RPMI7951 (cell line): ENCODE results near the gene PLXDC2. TPM values are rescaled to one million over a fixed set of nuclear protein-coding genes. Genes with fewer than 3 reads are reported as not detected.

Source experiments
- DNase-seq: peaks from one replicate; pipeline ENCODE4 v3.0.0-alpha.2; 2012; ENCODE audit warnings: low read depth
- total RNA-seq: library from RNA; depleted of rRNA; stranded (reverse); fragments of >200 nt; shearing (Covaris generic); gene quantifications from 2 replicates; pipeline ENCODE4 v1.2.3, GENCODE V29; 2014

The PLXDC2 gene
- total RNA-seq, 1 experiment from 2014 or later = 0.24 TPM

DNA sequence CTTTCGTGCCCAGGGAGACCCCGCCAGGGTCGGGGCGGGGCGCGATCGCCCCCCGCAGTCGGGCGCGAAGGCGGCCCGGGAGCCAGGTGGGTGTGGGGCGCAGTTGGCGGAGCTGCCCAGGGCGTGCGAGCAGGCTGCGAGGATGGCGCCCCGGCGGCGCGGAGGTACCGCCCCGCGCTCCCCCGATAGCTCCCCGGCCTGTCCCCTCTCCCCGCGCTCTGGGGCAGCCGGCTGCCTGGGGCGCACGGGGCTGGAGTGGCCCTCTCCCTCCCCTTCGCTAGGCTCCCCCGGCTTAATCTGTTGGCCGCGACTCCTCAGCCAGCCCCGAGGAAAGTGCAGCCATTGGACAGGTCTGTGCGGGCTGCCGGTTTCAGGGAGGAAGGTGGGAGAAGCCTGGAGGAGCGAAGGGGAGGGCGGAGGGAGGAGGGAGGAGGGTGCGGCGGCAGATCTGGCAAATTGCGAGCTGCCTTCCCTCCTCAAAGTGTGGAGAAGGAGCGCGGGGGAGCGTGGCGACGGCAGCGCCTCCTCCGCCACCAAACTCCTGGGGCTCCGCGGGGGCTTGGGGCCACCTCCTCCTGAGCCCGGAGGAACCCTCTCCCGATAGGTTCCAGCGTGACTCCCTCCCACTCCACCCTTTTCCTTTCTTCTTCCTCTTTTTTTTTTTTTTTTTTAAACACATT lies 361 bp upstream of the PLXDC2 start:
- DNase-seq = peak; percentile 14

DNA sequence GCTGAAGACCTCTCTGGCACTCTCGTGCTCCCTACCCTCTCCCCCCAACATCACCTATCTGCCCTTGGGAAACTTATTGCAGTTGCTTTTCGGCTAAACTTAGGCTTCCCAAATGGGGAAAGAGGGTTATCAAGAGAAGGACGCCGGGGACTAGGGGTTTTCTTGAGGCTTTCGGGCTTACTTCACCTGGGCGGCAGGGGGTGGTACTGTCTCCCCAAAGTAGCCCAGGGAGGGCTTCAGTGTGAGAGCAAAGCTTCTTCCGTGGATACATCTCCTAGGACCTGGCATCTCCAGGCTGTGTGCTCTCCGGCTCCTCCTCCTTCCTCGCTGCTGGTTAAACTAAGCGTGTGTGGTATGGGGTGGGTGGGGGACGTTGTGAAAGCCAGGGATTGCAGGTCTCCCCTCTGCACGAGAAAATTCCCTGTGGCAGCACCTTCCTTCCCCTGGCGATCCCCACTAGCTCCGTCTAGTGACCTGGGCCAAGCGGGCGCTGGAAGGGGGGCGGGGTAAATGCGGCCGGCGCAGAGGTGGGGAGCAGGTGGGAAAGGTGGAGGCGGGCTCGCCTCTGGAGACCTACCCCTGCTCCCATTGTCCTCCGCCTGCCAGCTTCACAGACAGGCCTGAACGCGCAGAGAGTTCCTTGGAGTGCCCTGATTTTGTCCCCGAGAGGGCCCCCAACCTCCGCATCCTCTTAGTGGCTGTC lies 1.1 kb downstream of the PLXDC2 start:
- DNase-seq = no peak

DNA sequence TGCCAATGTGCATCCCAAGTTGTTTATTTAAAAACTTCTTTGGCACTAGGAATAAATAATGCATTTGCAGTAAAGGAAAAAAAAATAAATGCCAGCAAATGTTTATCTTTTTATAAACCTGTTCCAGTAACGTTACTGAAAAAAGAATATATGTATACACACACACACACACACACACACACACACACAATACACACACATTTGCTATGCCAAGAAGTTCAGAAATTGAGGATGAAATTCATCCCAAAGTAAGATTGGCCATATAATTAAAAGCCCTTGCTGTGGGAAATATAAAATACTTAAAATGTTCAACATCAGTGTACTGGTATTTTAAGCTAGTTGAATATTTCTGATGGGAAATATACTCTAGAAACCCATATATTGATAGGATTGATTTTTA lies 2.6 kb downstream of the PLXDC2 start:
- DNase-seq = no peak

DNA sequence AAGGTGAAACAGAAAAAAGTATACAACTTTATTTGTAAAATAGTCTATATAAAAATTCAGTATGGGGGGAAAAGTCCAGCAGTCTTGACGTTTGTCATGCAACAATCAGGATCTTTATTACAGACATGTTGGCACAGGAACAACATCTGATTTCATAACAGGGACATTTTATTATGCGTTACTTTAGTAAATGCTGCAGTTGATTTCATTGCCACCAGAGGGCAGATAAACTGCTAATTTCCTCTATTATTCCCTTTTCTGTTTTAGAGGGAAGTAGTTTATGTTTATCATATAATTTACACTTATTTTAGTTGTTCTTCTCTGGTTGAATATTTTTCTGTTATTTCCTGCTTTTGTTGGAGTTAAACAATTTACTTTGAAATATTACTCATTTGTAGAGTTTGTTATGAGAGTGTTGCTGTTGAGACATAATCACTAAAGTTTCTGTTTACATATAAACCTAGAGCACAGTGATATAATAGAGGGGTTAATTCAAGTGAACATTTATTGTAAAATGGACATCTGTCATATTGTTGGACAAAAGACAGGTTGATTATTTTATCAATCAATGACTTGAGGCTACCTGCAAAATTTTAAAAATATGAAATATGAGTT lies 3.3 kb downstream of the PLXDC2 start:
- peak; percentile 42 for DNase-seq

DNA sequence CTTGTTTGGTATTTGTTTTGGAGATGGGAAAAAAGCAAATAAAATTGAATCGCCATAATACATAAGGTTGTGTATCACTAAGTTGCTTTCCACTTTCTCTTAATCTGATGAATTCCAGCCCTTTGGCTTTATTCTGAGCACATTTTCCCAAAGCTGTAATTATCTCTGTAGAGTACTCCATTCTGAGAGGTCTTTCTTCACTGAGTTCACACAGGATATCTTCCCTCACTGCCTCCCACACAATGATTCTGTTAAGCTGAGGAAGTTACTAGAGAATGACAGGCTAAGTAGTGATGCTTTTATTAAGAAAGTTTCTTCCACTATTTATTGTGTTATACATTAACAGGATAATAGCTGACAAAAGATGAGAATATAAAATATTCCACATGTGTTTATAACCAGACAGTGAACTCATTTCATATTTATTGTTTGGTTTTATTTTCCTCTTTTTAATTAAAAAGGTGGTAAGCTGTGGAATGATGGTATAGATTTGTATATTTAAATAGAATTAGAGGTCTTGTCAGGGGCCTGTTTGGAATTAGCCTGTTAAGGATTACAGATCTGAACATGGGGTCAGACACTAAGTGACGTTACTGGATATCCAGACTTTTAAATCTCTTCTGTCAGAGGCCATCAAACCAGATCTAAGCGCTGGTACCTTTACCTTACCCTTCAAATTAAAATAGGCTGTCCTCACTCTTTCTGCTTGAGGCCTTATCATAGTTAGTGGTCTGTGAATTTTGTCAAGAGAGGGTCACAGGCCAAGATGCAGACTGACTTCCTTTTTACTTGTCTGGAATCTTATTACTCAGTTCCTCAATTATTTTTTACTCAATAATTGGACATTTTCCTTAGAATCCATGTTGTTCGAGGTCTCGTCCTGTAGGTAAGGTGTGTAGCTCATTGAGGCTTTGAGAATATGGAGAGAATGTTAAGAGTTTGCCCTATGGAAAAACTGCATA lies 8.4 kb downstream of the PLXDC2 start:
- no peak for DNase-seq

DNA sequence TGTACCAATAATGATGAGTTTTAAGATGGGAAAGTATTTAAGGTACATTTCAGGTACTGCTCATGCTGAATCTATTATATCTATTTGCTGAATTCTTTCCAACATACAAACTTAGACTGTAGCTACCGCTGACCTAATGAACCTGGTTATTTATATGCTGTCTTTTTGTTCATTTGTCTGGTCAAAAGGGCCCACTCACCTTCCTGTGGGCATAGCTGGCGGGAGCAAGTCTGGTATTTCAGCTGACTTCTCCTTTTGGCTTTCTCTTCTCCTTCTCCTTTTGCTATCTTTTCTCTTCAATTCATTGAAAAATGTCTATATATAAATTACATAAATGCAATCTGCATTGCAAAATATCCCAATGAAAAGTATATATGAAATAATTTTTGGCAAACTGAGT lies 9.5 kb downstream of the PLXDC2 start:
- DNase-seq = no peak

DNA sequence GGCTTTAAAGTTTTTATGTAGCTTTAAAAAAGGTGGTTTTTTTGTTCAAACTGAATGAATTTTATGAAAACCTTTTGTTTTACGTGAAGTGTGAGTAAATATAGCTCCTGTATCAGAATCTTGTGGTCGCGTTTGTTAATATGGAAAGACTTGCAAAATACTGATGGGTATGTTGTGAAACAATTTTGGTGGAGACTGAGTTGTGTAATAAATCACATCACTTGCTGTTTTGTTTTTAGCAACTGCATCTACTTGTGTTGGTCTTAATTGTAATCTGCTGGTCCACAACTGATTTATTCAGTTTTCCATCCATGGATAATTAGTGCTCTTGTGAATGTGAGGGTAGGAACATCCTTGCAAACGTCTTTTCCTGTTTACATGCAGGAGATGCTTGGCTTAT lies 10.5 kb downstream of the PLXDC2 start:
- no peak for DNase-seq

DNA sequence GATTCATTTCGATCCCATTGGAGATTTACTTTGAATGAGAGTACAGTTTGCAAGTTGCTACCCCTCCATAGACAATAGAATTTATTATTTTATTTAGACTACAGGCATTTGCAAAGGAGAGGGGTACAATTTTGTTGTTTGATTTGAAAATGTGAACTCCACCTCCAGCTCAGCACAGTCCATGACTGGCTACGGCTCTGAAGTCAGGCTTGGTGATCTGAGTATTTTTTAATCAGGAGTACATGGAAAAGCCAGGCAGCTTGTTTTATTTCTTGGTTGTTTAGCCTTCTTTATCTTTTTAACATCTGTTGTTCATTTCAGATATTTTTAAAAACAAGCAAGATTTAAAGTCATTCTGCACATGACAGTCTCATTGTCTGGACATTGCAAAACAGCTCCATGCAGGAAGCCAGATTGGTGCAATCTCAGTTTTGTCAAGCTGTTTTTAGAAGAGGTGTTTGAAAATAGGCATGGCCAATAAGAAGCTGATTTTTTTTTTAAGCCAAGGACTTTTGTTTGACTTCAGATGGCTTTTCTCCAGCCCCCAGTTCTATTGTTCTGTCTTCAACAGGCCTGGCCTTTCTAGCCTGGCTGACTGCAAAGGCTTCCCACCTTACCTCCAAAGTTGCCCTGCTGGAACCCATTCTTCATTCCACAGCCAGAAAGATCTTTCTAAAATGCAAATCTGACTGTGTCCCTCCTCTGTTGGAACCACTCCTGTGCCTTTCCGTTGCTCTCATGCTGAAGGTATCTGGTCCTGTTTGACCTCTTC lies 12.2 kb downstream of the PLXDC2 start:
- DNase-seq = no peak

DNA sequence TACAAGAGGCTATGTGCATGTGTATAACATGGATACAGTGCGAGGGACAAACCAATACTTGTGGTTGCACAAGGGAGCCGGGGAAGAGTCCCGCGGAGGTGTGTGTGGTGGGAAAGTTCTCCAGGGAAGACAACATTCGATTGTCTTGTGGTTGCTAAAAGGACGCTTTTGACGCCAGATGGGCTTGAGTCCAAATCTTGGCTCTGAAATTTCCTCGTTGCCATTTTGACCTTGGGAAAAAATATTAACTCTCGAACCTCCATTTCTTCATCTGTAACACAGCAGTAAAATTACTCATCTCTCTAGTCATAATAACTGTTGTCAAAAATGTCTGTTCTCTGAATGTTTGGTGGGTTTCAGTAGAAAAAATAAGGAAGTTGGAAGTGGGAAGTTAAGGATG lies 16.5 kb downstream of the PLXDC2 start:
- DNase-seq = no peak

DNA sequence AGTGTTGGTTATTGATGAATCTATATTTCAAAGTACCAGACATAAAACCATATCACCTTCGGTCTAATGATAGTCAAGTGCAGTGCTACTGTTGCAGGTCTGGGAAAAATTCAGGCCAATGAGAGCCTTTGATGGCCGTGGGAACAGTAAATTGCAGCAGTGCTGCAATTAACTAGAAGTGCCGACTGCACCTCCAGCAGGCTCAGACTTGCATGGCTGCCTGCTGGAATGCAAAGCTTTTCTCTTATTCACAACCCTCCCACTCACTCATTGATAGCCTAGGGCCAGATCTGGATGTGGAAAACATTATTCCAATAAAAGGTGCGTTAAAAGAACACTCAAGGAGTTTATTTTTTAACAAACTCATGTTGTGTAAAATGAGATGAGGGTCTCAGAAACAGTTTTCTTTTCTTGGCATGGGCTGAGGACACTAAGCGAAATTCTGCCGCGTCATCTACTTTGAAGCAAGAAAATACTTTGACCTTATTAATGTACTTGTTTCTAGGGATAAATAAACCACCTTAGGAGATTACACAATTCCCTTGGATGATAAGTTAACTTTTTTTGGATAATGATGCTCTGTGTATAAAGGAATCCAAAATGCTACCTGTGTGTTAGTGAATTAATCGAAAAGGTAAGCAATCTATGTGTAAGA lies 17.1 kb downstream of the PLXDC2 start:
- DNase-seq = no peak

DNA sequence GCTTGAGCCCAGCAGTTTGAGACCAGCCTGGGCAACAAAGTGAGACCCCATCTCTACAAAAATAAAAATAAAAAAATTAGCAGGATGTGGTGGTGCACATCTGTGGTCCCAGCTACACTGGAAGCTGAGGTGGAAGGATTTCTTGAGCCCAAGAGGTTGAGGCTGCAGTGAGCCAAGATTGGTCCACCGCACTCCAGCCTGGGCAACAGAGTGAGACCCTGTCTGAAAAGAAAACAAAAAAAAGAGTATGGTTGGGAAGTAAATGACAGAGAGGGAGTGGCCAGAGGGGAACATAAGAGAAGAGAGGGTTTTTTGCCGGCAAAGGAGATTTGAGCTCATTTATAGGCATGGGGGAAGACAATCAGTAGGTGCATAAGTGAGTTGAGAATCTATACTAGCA lies 19.7 kb downstream of the PLXDC2 start:
- no peak for DNase-seq

DNA sequence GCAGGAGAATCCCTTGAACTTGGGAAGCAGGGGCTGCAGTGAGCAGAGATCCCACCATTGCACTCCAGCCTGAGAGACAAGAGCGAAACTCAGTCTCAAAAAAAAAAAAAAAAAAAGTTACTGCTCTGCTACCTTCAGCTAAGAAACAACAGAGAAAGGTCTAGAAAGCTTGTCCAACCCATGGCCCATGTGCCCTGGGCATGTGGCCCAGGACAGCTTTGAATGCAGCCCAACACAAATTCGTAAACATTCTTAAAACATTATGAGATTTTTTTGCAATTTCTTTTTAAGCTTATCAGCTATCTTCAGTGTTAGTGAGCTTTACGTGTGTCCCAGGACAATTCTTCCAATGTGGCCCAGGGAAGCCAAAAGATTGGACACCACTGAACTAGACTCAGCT lies 22.9 kb downstream of the PLXDC2 start:
- no peak for DNase-seq

DNA sequence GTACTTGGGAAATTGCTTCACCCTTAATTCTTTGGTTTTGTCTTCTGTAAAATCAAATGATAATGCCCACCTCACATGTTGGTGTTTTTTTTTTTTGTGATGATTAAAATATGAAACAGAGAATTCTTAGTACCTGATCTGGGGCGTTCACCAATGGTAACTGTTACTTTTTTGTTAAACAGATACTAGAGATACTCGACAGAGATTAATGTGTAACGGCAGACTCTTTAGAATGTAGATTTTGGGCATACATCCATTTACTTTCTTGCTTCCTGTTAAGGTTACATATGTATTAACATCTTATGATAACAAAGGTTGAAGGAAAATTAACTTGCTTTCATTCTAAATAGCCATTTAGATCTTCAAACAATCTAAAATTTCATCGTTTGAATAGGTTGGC lies 23.3 kb downstream of the PLXDC2 start:
- no peak for DNase-seq

DNA sequence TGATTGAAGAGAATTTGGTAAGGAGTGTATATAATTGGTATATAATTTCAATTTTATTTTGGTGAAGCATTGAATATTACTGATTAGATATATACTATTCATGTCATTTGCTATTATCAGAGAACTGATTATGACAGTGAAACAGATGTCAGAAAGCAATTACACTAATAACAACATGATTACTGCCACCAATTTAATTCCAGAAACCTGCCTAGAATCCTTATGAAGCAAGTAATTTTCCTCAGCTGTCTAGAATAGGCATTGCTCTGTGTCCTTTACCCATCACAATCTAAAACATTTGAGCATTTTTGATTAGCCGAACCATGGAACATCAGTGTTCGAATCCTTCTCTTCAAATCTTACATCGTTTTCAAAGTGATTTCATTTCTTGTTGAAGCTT lies 24.5 kb downstream of the PLXDC2 start:
- no peak for DNase-seq

DNA sequence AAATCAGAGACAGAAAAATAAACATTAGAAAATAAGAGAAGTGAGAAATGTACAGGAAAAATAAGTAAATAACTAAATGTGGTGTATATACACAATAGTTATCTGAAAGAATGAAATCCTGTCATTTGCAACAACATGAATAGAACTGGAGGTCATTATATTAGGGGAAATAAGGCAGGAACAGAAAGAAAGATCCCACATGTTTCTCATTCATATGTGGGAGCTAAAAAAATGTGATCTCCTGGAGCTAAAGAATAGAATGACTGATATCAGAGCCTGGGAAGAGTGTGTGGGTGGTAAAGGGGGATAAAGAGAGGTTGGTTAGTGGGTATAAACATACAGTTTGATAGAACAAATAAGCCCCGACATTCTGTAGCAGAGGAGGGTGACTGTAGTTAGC lies 27.3 kb downstream of the PLXDC2 start:
- no peak for DNase-seq

DNA sequence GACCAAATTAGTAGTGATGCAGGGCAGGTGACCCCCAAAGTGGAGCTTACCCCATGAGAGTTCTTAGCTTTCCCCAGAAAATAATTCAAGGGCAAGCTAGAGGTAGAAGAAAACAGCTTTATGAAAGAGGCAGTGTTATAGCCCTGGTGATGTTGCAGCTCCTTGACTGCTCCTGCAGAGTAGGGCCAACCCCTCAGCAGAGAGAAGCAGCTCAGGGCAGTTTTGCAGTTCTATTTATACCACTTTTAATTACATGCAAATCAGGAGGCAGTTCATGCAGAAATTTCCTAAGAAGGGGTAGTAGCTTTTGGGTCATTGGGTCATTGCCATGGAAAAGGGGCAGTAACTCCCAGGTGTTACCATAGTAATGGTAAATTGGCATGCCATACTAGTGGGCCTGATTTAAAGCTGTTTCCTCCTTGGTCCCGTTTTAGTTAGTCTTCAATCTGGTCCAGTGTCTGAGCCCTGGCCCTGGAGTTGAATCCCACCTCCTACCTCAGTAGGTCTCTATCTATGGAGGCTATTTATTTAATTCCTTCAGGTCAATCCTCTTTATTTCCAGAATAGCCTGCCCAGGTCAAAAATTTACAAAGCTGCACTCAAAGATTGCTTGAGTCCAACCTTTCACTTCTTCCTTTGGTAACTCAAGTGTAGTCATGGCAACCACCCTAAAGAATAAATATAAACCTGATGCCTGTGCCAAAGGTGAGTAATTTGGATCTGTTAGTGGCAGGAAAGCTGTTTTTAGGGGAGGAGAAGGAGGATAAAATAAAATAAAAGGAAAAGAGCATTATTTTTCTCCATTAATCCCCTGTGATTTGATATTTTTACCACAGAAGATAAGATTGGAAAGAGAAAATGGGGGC lies 29.5 kb downstream of the PLXDC2 start:
- no peak for DNase-seq

DNA sequence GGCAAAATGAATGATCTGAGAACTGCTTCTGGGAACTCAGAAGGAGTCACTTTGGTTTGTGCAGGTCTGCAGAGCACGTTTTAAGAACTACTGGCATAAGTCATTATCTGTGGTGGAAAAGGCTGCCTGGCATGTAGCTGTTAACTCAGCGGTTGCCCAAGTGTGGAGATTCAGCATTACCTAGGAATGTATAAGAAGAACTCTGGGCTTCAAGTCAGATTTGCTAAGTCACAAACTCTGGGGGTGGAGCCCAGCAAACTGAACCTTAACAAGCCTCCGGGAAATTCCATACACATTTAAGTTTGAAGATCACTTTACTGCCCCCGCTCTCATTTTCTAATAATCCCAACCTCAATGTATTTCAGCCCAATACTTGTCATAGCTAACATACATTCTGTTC lies 31.1 kb downstream of the PLXDC2 start:
- no peak for DNase-seq

DNA sequence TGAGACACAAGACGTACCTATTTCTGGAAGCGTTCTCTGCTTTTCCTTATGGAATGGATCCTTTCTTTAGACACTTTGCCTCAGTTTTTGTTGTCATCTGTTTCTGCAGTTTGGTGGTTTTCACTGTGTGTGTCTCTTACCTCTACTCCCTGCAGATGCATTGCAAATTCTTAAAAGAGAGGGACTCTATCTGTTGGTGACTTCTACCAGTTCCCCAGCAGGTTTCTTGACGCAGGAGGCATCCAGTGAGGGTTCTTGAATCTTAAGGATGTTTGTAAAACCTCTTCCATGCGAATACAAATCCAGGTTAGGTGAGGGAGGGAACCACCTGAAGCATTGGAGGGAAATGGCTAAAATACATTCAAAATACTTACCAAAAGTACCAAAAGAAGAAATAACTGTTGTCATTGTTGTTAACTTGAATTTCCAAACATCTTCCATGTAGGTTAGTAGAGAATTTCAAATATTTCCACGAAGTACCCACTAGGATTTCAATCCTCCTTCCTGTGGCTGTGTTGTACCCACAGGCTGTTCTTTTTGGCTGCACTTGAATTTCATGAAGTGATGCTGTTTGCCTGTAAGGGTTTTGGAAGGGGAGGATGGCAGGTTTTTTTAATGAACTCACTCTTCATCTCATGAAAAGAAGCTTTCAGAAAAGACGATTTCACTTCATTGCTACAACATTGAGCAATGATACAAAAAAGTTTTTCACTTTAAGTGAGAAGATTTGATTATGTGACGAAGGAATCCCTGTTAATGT lies 32.2 kb downstream of the PLXDC2 start:
- DNase-seq = no peak

DNA sequence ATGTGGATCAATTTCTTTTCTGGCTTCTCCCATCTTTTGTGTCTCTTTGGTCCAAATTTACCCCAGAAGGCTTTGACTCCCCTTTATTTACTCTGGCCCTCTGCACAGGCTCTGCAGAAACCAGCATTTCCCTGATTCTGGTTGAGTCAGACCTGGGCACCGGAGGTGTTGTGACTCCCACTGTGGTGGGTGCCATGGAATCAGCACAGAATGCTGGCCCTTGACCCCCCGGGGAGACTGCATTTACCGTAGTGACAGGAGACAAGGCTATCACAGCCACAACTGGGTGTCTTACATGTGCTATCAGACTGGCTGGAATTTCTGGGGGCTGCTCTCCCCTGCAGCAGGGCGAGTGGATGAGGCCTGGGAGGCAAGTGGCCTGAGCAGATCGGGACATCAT lies 37.6 kb downstream of the PLXDC2 start:
- DNase-seq = no peak
